HG03469 (cell line): ENCODE results near the gene VASN.

Experiments
- ATAC-seq: cut with Tn5 transposase; IDR thresholded peaks from one replicate; pipeline ENCODE4 v1.9.1; 2021; ENCODE audit warnings: mild to moderate bottlenecking, moderate library complexity, moderate number of reproducible peaks; ENCODE audit not compliant: unreplicated experiment

Gene VASN

GRCh38 chr16:4370570-4371356 lies 885 bp upstream of the VASN start:
- ATAC-seq, result no peak

- no peak for ATAC-seq
Observed at GRCh38 chr16:4372001-4372577, 441 bp downstream of the VASN start.

- ATAC-seq, result no peak
Observed at GRCh38 chr16:4372578-4373355, 1.1 kb downstream of the VASN start.

- no peak for ATAC-seq
Observed at GRCh38 chr16:4373356-4373908, 1.8 kb downstream of the VASN start.

GRCh38 chr16:4373909-4374742 lies 2.5 kb downstream of the VASN start:
- ATAC-seq, result no peak

- ATAC-seq, result no peak
Observed at GRCh38 chr16:4375717-4376116, 4.1 kb downstream of the VASN start.

GRCh38 chr16:4376126-4376892 lies 4.7 kb downstream of the VASN start:
- ATAC-seq, result no peak

GRCh38 chr16:4376893-4377572 lies 5.4 kb downstream of the VASN start:
- ATAC-seq, result no peak

GRCh38 chr16:4377573-4378154 lies 6.0 kb downstream of the VASN start:
- no peak for ATAC-seq

GRCh38 chr16:4378161-4378666 lies 6.6 kb downstream of the VASN start:
- ATAC-seq, result no peak

- no peak for ATAC-seq
Observed at GRCh38 chr16:4378999-4379690, 7.5 kb downstream of the VASN start.

GRCh38 chr16:4380119-4381063 lies 8.7 kb downstream of the VASN start:
- no peak for ATAC-seq

GRCh38 chr16:4381072-4381934 lies 9.7 kb downstream of the VASN start:
- no peak for ATAC-seq

- ATAC-seq, result no peak
Observed at GRCh38 chr16:4381935-4382794, 10.5 kb downstream of the VASN start.

- no peak for ATAC-seq
Observed at GRCh38 chr16:4382795-4383357, 11.2 kb downstream of the VASN start.
